K562 (cell line): Measurements from ENCODE around the gene MLLT11. TPM values are rescaled to one million over a fixed set of nuclear protein-coding genes. Genes with fewer than 3 reads are reported as not detected.

Source experiments
- ADNP ChIP-seq: fragments of 200-800 bp; sonication (Bioruptor generic); IDR thresholded peaks from 2 replicates; pipeline ENCODE4 v1.6.1; 2016; ENCODE audit warnings: missing genetic modification characterization, missing compliant biosample characterization
- CGGBP1 ChIP-seq: fragments of 250-450 bp; sonication (Bioruptor Pico); IDR thresholded peaks from 2 replicates; pipeline ENCODE4 v1.9.0; 2021; ENCODE audit warnings: mild to moderate bottlenecking
- CREB3 ChIP-seq: fragments of 450-650 bp; conservative IDR thresholded peaks from 2 replicates; pipeline ENCODE4 v1.6.1; 2016; ENCODE audit warnings: missing genetic modification characterization, low read depth, mild to moderate bottlenecking, missing compliant biosample characterization, moderate library complexity
- HMGN3 ChIP-seq: IDR thresholded peaks from 2 replicates; pipeline ENCODE4 v1.6.1; 2011; ENCODE audit warnings: borderline replicate concordance, low read depth, mild to moderate bottlenecking, mixed read lengths, low read length; ENCODE audit not compliant: insufficient read length; ENCODE audit errors: extremely low read depth
- HMGXB4 ChIP-seq: sonication (generic); formaldehyde crosslinking; IDR thresholded peaks from 2 replicates; pipeline ENCODE4 v1.8.1; 2023; ENCODE audit warnings: mild to moderate bottlenecking, missing genetic modification reagents
- HNRNPK ChIP-seq: fragments of 200-400 bp; formaldehyde crosslinking; IDR thresholded peaks from one replicate; pipeline ENCODE4 v1.6.1; 2018; ENCODE audit warnings: mild to moderate bottlenecking, low read depth, low read length; ENCODE audit not compliant: poor library complexity, severe bottlenecking
- MYNN ChIP-seq, 2 experiments: sonication (generic); formaldehyde crosslinking in 1 of 2; IDR thresholded peaks; 2 replicates each; pipeline versions ENCODE4 v1.5.0 to v1.6.1; 2016 to 2020; ENCODE audit warnings: antibody characterized with exemption in 1 of 2, missing genetic modification reagents in 1 of 2
- NFXL1 ChIP-seq: fragments of 450-650 bp; formaldehyde crosslinking; IDR thresholded peaks from 2 replicates; pipeline ENCODE4 v1.4.0; 2021; ENCODE audit warnings: mild to moderate bottlenecking
- PHF8 ChIP-seq: fragments of 200-600 bp; sonication (generic); IDR thresholded peaks from 2 replicates; pipeline ENCODE4 v1.6.1; 2012; ENCODE audit warnings: mixed run types, mild to moderate bottlenecking, inconsistent platforms, low read length, moderate library complexity, borderline replicate concordance
- RBM17 ChIP-seq: fragments of 200-400 bp; formaldehyde crosslinking; IDR thresholded peaks from 2 replicates; pipeline ENCODE4 v1.6.1; 2017; ENCODE audit warnings: low read depth, mild to moderate bottlenecking, low read length, borderline replicate concordance
- SAFB ChIP-seq: fragments of 200-400 bp; formaldehyde crosslinking; IDR thresholded peaks from 2 replicates; pipeline ENCODE4 v1.6.1; 2017; ENCODE audit warnings: low read depth, low read length, borderline replicate concordance
- SETDB1 ChIP-seq: IDR thresholded peaks from one replicate; pipeline ENCODE4 v1.6.1; 2012; ENCODE audit warnings: low read length, control low read depth, inconsistent platforms
- SRF ChIP-seq, 2 experiments: fragments of 250-450, 450-650 bp in 1 of 2; sonication (Bioruptor Pico) in 1 of 2; sonication (generic) in 1 of 2; formaldehyde crosslinking; IDR thresholded peaks; 2 replicates each; pipeline versions ENCODE4 v1.5.0 to v1.5.1; 2020 to 2022; ENCODE audit warnings: mild to moderate bottlenecking in 1 of 2, missing genetic modification reagents in 1 of 2
- ZBTB2 ChIP-seq: fragments of 450-650 bp; IDR thresholded peaks from 2 replicates; pipeline ENCODE4 v1.6.1; 2016; ENCODE audit warnings: antibody characterized with exemption
- ZNF408 ChIP-seq: fragments of 250-450 bp; sonication (Bioruptor Pico); IDR thresholded peaks from 2 replicates; pipeline ENCODE4 v1.4.0; 2020; ENCODE audit warnings: low read depth, mild to moderate bottlenecking, moderate library complexity
- ZNF445 ChIP-seq: fragments of 250-450 bp; sonication (Bioruptor Pico); IDR thresholded peaks from 2 replicates; pipeline ENCODE4 v1.4.0; 2020; ENCODE audit warnings: low read depth, mild to moderate bottlenecking, moderate library complexity
- ZNF609 ChIP-seq: sonication (generic); formaldehyde crosslinking; IDR thresholded peaks from 2 replicates; pipeline ENCODE4 v1.8.1; 2023; ENCODE audit warnings: missing genetic modification reagents, mild to moderate bottlenecking, borderline replicate concordance
- ZNF699 ChIP-seq: fragments of 250-450 bp; sonication (Bioruptor Pico); IDR thresholded peaks from 2 replicates; pipeline ENCODE4 v1.8.0; 2021; ENCODE audit warnings: mild to moderate bottlenecking, moderate library complexity; ENCODE audit not compliant: insufficient replicate concordance
- polyA plus RNA-seq, 8 experiments: library from polyadenylated mRNA; depleted of rRNA in 4 of 8; stranded (reverse) in 5 of 8; unstranded in 3 of 8; fragments of >200 nt; fragmentation: Nextera tagmentation in 2 of 8; fragmentation: Illumina TruSeq in 1 of 8; extraction: Ambion mirVana in 2 of 8; extraction: Trizol in 1 of 8; gene quantifications; 2 replicates each; pipeline versions ENCODE4 v1.2.1 to v1.2.3, GENCODE V29; 2011 to 2014; ENCODE audit warnings: inconsistent platforms in 1 of 8, missing spikeins in 1 of 8
- total RNA-seq, 7 experiments: library from RNA; depleted of rRNA in 6 of 7; stranded (reverse); fragments of >200 nt in 6 of 7; fragmentation: Illumina TruSeq in 2 of 7; extraction: Trizol in 2 of 7; gene quantifications; 2 replicates each; pipeline versions ENCODE4 v1.2.1 to v1.2.3, GENCODE V29; 2011 to 2021; ENCODE audit warnings: low replicate concordance in 1 of 7

Gene MLLT11
- total and polyA plus RNA-seq, 9 of the 15 experiments (the other 6 are each of a cell fraction or from before 2014, with no cell fraction given): 12.1 to 91.0 (median 22.0) TPM

- TF ChIP-seq SAFB (no peak), ZNF445 (CRISPR knock-in tag) (no peak), HMGN3 (no peak), RBM17 (no peak), PHF8 (no peak), NFXL1 (CRISPR knock-in tag) (no peak), CREB3 (tag) (no peak), HNRNPK (no peak), ZNF408 (CRISPR knock-in tag) (no peak), CGGBP1 (no peak), ZBTB2 (peak; percentile 55; the same call in 1 of the 2 replicates), ZNF699 (CRISPR knock-in tag) (no peak), SRF (CRISPR knock-in tag; IDR thresholded peaks at IDR 0.05) (no peak), ZNF609 (CRISPR knock-in tag) (no peak), MYNN (IDR thresholded peaks at IDR 0.05) (no peak), MYNN (CRISPR knock-in tag; IDR thresholded peaks at IDR 0.05) (no peak), HMGXB4 (no peak), ADNP (tag) (no peak), SETDB1 (no peak)
Observed at GRCh38 chr1:151054971-151055547, 5.1 kb upstream of the MLLT11 start (continued).
